Adrenal gland (tissue), 5 donors: ENCODE measurements around the gene PPP2R2D.

Experiments
- CTCF ChIP-seq, 6 experiments: fragments of 450-650 bp in 4 of 6; fragments of 200-600 bp in 2 of 6; sonication (generic) in 1 of 6; IDR thresholded peaks; 1 replicate in 5 of 6; 2 replicates in 1 of 6; pipeline versions ENCODE4 v1.5.1 to v1.8.0; 2016 to 2021; ENCODE audit warnings: antibody characterized with exemption in 6 of 6, mild to moderate bottlenecking in 2 of 6, moderate library complexity in 1 of 6
- POLR2A ChIP-seq, 2 donors: fragments of 450-650 bp; IDR thresholded peaks; one replicate each; pipeline ENCODE4 v1.6.1; 2017; ENCODE audit warnings: antibody characterized with exemption in 2 of 2, mild to moderate bottlenecking in 2 of 2, moderate library complexity in 1 of 2
- donor health status: DM: no; HTN: no; CAD: no.

DNA sequence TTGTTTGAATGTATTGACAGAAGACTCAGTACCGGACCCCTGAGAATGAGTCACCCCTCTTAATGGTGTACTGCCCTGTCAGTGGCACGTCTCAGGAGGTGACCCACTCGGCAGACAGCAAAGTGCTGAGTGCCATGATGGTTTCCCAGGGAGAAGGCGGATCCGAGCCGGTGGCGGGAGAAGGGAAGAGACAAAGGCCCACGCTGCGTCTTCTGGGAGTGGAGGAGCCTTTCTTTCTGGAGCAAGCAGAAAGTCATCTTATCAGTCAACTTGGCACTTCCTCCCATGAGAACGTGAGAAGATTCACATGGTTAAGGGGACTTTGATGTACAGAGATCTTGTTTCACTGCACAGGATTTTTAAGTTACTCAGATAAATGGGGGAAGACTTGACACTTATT lies 14.6 kb upstream of the PPP2R2D start:
- TF ChIP-seq CTCF (IDR thresholded peaks at IDR 0.05) (no peak), POLR2A (IDR thresholded peaks at IDR 0.05) (no peak)
